Endothelial cell of umbilical vein (primary cell): ENCODE results near the gene SPINDOC. TPM values are rescaled to one million over a fixed set of nuclear protein-coding genes. Genes with fewer than 3 reads are reported as not detected.

ENCODE experiments used
- BruUV-seq: library from RNA; stranded (reverse); fragments of 400-500 nt; replicated peaks from 2 replicates; lab custom pipeline; 2021; lab: Mats Ljungman, UMichigan
- CTCF ChIA-PET: fragments of 300-600, 350-600 bp; sonication (Branson Sonifier 250); formaldehyde crosslinking; loops from one replicate; lab custom pipeline; 2021; ENCODE audit warnings: antibody characterized with exemption, inconsistent platforms; lab: Charles Lee
- POLR2A ChIA-PET: fragments of 300-600, 350-600 bp; sonication (Branson Sonifier 250); formaldehyde crosslinking; loops from one replicate; lab custom pipeline; 2021; ENCODE audit warnings: antibody characterized with exemption, inconsistent platforms; lab: Charles Lee
- DNase-seq: peaks from one replicate; pipeline ENCODE4 v3.0.0-alpha.2; 2011; ENCODE audit warnings: low read depth, low spot score
- FAIRE-seq: peaks from 2 replicates; lab custom pipeline; 2011; peaks lifted over from hg19 to GRCh38; lab: Jason Lieb, UNC
- H2AFZ ChIP-seq: 2 replicates; pipeline ENCODE4 v1.6.0; 2012; ENCODE audit warnings: low read depth, low read length, control low read depth, inconsistent platforms
- H3K27ac ChIP-seq: 2 replicates; pipeline ENCODE4 v1.5.1; 2011; ENCODE audit warnings: low read depth, mild to moderate bottlenecking, control low read depth, low read length, moderate library complexity; ENCODE audit not compliant: insufficient read depth
- H3K27me3 ChIP-seq, 2 experiments: 2 replicates each; pipeline versions ENCODE4 v1.6.0 to v1.6.1; 2011; ENCODE audit warnings: low read length in 2 of 2, mixed read lengths in 1 of 2; ENCODE audit not compliant: control insufficient read depth in 2 of 2, insufficient read depth in 2 of 2
- H3K36me3 ChIP-seq, 2 experiments: 2 replicates in 1 of 2; 3 replicates in 1 of 2; pipeline ENCODE4 v1.5.1; 2011; ENCODE audit warnings: low read length in 2 of 2, mild to moderate bottlenecking in 1 of 2, moderate library complexity in 1 of 2; ENCODE audit not compliant: control insufficient read depth in 2 of 2, insufficient read depth in 2 of 2; ENCODE audit errors: extremely low read depth in 1 of 2
- H3K4me1 ChIP-seq: 3 replicates; pipeline ENCODE4 v1.5.1; 2011; ENCODE audit warnings: mild to moderate bottlenecking, low read length; ENCODE audit not compliant: control insufficient read depth, insufficient read depth; ENCODE audit errors: extremely low read depth
- H3K4me2 ChIP-seq: 2 replicates; pipeline ENCODE4 v1.6.1; 2011; ENCODE audit warnings: low read length, control low read depth, mixed read lengths; ENCODE audit not compliant: insufficient read depth
- H3K4me3 ChIP-seq, 3 experiments: fragments of 200-600 bp in 1 of 3; sonication (generic), shearing (Covaris generic) in 1 of 3; replicated peaks in 1 of 3; 2 replicates each; pipeline ENCODE4 v1.5.1; 2011 to 2016; ENCODE audit warnings: control low read depth in 3 of 3, low read length in 3 of 3, mild to moderate bottlenecking in 2 of 3, inconsistent platforms in 1 of 3, low read depth in 1 of 3, moderate library complexity in 1 of 3; ENCODE audit not compliant: insufficient read depth in 1 of 3
- H3K79me2 ChIP-seq: 2 replicates; pipeline ENCODE4 v1.6.0; 2012; ENCODE audit warnings: low read length, inconsistent platforms; ENCODE audit not compliant: control insufficient read depth, insufficient read depth
- H3K9ac ChIP-seq: replicated peaks from 2 replicates; pipeline ENCODE3; 2011; ENCODE audit warnings: low read length, control low read depth; ENCODE audit not compliant: insufficient read depth; ENCODE audit errors: extremely low read depth
- H3K9me1 ChIP-seq: replicated peaks from 3 replicates; pipeline ENCODE4 v1.6.0; 2011; ENCODE audit warnings: mild to moderate bottlenecking, low read length; ENCODE audit not compliant: control insufficient read depth, insufficient read depth; ENCODE audit errors: extremely low read depth
- H3K9me3 ChIP-seq: replicated peaks from 2 replicates; pipeline ENCODE4 v1.5.1; 2012; ENCODE audit warnings: low read length, inconsistent platforms; ENCODE audit not compliant: control insufficient read depth, insufficient read depth
- H4K20me1 ChIP-seq: replicated peaks from 2 replicates; pipeline ENCODE3; 2011; ENCODE audit warnings: mild to moderate bottlenecking, low read length; ENCODE audit not compliant: control insufficient read depth, insufficient read depth; ENCODE audit errors: extremely low read depth
- CTCF ChIP-seq, 2 donors: IDR thresholded peaks; 1 replicate in 1 of 2; 2 replicates in 1 of 2; pipeline ENCODE4 v1.5.1; 2011; ENCODE audit warnings: low read length in 2 of 2, mild to moderate bottlenecking in 2 of 2, moderate library complexity in 2 of 2, control low read depth in 1 of 2, inconsistent platforms in 1 of 2, low read depth in 1 of 2; ENCODE audit not compliant: insufficient read depth in 1 of 2; ENCODE audit errors: extremely low read depth in 1 of 2
- FOS ChIP-seq: IDR thresholded peaks from 2 replicates; pipeline ENCODE4 v1.6.1; 2011; ENCODE audit warnings: mild to moderate bottlenecking, low read length, moderate library complexity, borderline replicate concordance; ENCODE audit not compliant: insufficient read depth
- MYC ChIP-seq: IDR thresholded peaks from one replicate; pipeline ENCODE4 v1.6.1; 2011; ENCODE audit warnings: mild to moderate bottlenecking, low read depth, low read length
- POLR2AphosphoS5 ChIP-seq: IDR thresholded peaks from 2 replicates; pipeline ENCODE4 v1.6.1; 2012; ENCODE audit warnings: low read depth, mild to moderate bottlenecking, control low read depth, low read length, moderate library complexity; ENCODE audit not compliant: insufficient read depth
- dilution Hi-C: fragments of 300-500 bp; cut with MboI; formaldehyde crosslinking; loops from one replicate; pipeline ENCODE4 v1.15.0; 2019; ENCODE audit warnings: low sequenced_read_pairs; ENCODE audit not compliant: extremely low pct_ligation_motif_present
- intact Hi-C: fragments of 100-400 bp; cut with micrococcal nuclease; formaldehyde crosslinking; loops from one replicate; pipeline ENCODE4 v1.10.0; 2022
- polyA plus RNA-seq, 4 experiments: library from polyadenylated mRNA; depleted of rRNA in 3 of 4; stranded (reverse) in 3 of 4; unstranded in 1 of 4; fragments of >200 nt; gene quantifications; 2 replicates each; pipeline versions ENCODE4 v1.2.1 to v1.2.3, GENCODE V29; 2011 to 2012; ENCODE audit warnings: missing spikeins in 1 of 4
- total RNA-seq: library from RNA; stranded (reverse); gene quantifications from 2 replicates; pipeline ENCODE4 v1.2.3, GENCODE V29; 2021

The SPINDOC gene
- total and polyA plus RNA-seq, 2 donors (not counting 3 experiments of a cell fraction or from before 2014, with no cell fraction given): 29.4 to 54.5 TPM

DNA sequence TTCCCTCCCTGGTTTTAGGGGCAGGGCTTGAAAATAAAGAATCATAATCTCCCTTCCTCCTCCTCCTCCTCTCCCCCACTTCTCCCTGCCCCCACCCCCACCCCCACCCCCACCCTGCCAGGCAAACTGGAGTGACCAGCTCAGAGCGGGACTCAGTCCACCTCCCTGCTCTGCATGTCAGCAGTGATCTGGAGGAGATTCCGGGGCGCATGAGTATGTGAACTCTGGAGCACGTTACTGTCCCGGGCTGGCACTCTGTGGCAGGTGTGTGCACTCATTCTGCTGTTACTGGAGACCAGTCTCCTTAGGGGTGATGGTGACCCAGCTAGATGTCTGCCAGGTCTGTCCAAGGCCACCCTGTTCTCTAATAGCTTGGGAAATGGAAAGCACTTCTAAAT, 59.5 kb downstream of the SPINDOC start:
- peaks cover 17% of the 10 kb centered on the region for H3K4me1 ChIP-seq
- peaks cover 70% of the 10 kb centered on the region for H3K79me2 ChIP-seq
- no peaks in the 10 kb centered on the region for H3K9me1 ChIP-seq
- H2AFZ ChIP-seq: no peak overlapping the region
- FAIRE-seq (no peak), DNase-seq (no peak)
- intact Hi-C loops: loop anchor here (1.0 kb wide), 1 partner anchor 34 kb away; no protein-coding TSS in a partner anchor
- no peaks in the 10 kb centered on the region for H3K27me3 ChIP-seq
- BruUV-seq: no TSS peak
- no peak overlapping the region for H3K4me2 ChIP-seq
- H3K27ac ChIP-seq: no peak overlapping the region
- no peak overlapping the region for H3K4me3 ChIP-seq
- TF ChIP-seq FOS (no peak), CTCF (IDR thresholded peaks at IDR 0.05; ENCODE audit: extremely low read depth in 1 of 2, insufficient read depth in 1 of 2, low read depth in 1 of 2, low read length in 2 of 2) (no peak), MYC (no peak)
- no peaks in the 10 kb centered on the region for H3K9me3 ChIP-seq
- no peaks in the 10 kb centered on the region for H3K36me3 ChIP-seq
- no peak overlapping the region for H3K9ac ChIP-seq
- no peaks in the 10 kb centered on the region for H4K20me1 ChIP-seq
- dilution Hi-C loops: no loop called here
- ChIA-PET POLR2A (no interaction called here), CTCF (interaction anchor here (0.6 to 2.2 kb wide), 14 partner anchors 10 to 105 kb away, joined by 3 to 52 read pairs (median 4); partner anchors contain the start of genes MARK2 and ZFTA)

DNA sequence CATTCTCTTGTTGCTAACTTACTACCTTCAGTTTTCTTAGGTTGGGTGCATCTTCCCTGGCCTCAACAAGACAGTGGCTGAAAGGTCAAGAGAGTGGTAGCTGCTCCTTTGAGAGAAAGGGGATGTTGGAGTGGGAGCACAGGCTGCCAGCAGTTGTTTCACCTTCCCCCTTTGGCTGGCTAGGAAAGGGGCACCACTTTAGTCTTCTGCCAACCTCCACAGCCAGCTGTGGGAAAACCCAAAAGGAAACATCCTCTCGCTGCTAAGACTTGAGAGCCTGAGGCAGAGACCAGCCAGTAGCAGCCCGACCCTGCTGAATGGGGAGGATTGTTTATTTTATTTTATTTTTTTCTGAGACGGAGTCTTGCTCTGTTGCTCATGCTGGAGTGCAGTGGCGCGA, 60.1 kb downstream of the SPINDOC start:
- H3K4me1 ChIP-seq: peaks cover 14% of the 10 kb centered on the region
- H2AFZ ChIP-seq: no peak overlapping the region
- no peak overlapping the region for H3K27ac ChIP-seq
- intact Hi-C loops: no loop called here
- CTCF ChIA-PET: interaction anchor here (0.6 to 2.2 kb wide), 7 partner anchors 10 to 105 kb away, joined by 3 to 52 read pairs (median 4); partner anchors contain the start of genes MARK2 and ZFTA
- no peak overlapping the region for H3K4me3 ChIP-seq
- H3K9ac ChIP-seq: no peak overlapping the region
- peaks cover 71% of the 10 kb centered on the region for H3K79me2 ChIP-seq
- no peaks in the 10 kb centered on the region for H4K20me1 ChIP-seq
- H3K9me1 ChIP-seq: no peaks in the 10 kb centered on the region
- H3K9me3 ChIP-seq: no peaks in the 10 kb centered on the region
- H3K36me3 ChIP-seq: no peaks in the 10 kb centered on the region
- dilution Hi-C loops: no loop called here
- DNase-seq (no peak), FAIRE-seq (no peak)
- POLR2A ChIA-PET: no interaction called here
- no peak for TF ChIP-seq POLR2AphosphoS5
- no TSS peak for BruUV-seq
- no peaks in the 10 kb centered on the region for H3K27me3 ChIP-seq
- no peak overlapping the region for H3K4me2 ChIP-seq
